Transverse colon (tissue), 4 donors: ENCODE results near the gene PGGT1B.

ENCODE experiments used
- CTCF ChIP-seq, 5 experiments: fragments of 200-600 bp in 3 of 5; fragments of 450-650 bp in 2 of 5; sonication (generic) in 3 of 5; IDR thresholded peaks; 1 replicate in 2 of 5; 2 replicates in 3 of 5; pipeline ENCODE4 v1.5.1; 2016 to 2017; ENCODE audit warnings: antibody characterized with exemption in 5 of 5, inconsistent platforms in 3 of 5, mild to moderate bottlenecking in 2 of 5, moderate library complexity in 1 of 5
- POLR2A ChIP-seq: fragments of 450-650 bp; IDR thresholded peaks from one replicate; pipeline ENCODE4 v1.6.1; 2016; ENCODE audit warnings: antibody characterized with exemption, mild to moderate bottlenecking, moderate library complexity
- POLR2AphosphoS5 ChIP-seq, 3 donors: sonication (generic); formaldehyde crosslinking; IDR thresholded peaks; one replicate each; pipeline ENCODE4 v1.6.1; 2016; ENCODE audit warnings: antibody characterized with exemption in 3 of 3

- TF ChIP-seq POLR2A (peak; percentile 81), CTCF (IDR thresholded peaks at IDR 0.05) (no peak), POLR2AphosphoS5 (IDR thresholded peaks at IDR 0.05) (peak; percentile 66 to 89 (median 70))
Observed at GRCh38 chr5:115296124-115297022, 33.7 kb upstream of the PGGT1B start, which contains the start of gene CCDC112.
